GM06990 (cell line): Measurements from ENCODE around the gene FGFRL1.

Source experiments
- DNase-seq: peaks from one replicate; pipeline ENCODE4 v3.0.0-alpha.2; 2011; ENCODE audit not compliant: insufficient read length; ENCODE audit errors: extremely low read depth
- H3K27me3 ChIP-seq: replicated peaks from 2 replicates; pipeline ENCODE4 v1.6.0; 2011; ENCODE audit warnings: low read length; ENCODE audit not compliant: control insufficient read depth, insufficient read depth
- H3K36me3 ChIP-seq: 2 replicates; pipeline ENCODE4 v1.5.1; 2011; ENCODE audit warnings: low read length; ENCODE audit not compliant: control insufficient read depth, insufficient read depth
- H3K4me3 ChIP-seq: replicated peaks from 2 replicates; pipeline ENCODE4 v1.5.1; 2011; ENCODE audit warnings: low read depth, mild to moderate bottlenecking, control low read depth, low read length
- CTCF ChIP-seq: IDR thresholded peaks from 2 replicates; pipeline ENCODE4 v1.5.1; 2011; ENCODE audit warnings: low read length, control low read depth, mild to moderate bottlenecking, inconsistent platforms; ENCODE audit not compliant: insufficient read depth, poor library complexity, severe bottlenecking

FGFRL1 gene

DNA sequence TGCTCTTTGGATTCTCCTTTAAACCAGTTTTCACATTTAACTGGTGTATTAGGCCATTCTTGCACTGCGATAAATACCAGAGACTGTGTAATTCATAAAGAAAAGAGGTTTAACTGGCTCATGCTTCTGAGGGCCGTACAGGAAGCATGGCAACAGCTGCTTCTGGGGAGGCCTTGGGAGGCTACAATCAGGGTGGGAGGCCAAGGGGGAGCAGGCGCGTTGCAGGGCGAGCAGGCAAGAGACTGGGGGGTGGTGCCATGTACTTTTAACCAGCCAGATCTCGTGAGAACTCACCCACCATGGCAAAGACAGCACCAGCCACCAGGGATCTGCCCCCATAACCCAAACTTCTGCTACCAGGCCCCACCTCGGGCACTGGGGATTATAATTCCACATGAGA lies 63.8 kb downstream of the FGFRL1 start:
- no peak for DNase-seq
- peaks cover 1% of the 10 kb centered on the region for H3K27me3 ChIP-seq
- no peaks in the 10 kb centered on the region for H3K36me3 ChIP-seq
- H3K4me3 ChIP-seq: no peak overlapping the region
- TF ChIP-seq CTCF: no peak

- Histone ChIP-seq H3K36me3 (no peaks in the 10 kb centered on the region), H3K4me3 (no peak overlapping the region), H3K27me3 (peaks cover 1% of the 10 kb centered on the region)
- no peak for DNase-seq
- TF ChIP-seq CTCF: no peak
Observed at GRCh38 chr4:1075809-1076699, 64.6 kb downstream of the FGFRL1 start.
